ENCODE results near the gene MRAP. TPM values are rescaled to one million over a fixed set of nuclear protein-coding genes. Genes with fewer than 3 reads are reported as not detected.

Gene MRAP
- total and polyA plus RNA-seq, 2 donors (not counting 1 experiment from before 2014, with no cell fraction given): 0.17 TPM; not detected in 1

- no peak overlapping the region for H3K9ac ChIP-seq (ENCODE audit: insufficient read depth, low read length)
- TF ChIP-seq CTCF (conservative IDR thresholded peaks at IDR 0.05 in 1 of 2, IDR thresholded peaks at IDR 0.05 in 1 of 2; ENCODE audit: low read depth in 1 of 2, low read length in 2 of 2): no peak
- no peak for TF ChIP-seq EZH2 (IDR thresholded peaks at IDR 0.05; ENCODE audit: low read length, missing control alignments)
- H3K27me3 ChIP-seq (ENCODE audit: control insufficient read depth, insufficient read depth, low read length): no peaks in the 10 kb centered on the region
- DNase-seq (ENCODE audit: low read depth in 2 of 2): no peak
- no peaks in the 10 kb centered on the region for H3K4me1 ChIP-seq (ENCODE audit: control insufficient read depth, extremely low read depth, insufficient read depth, low read length)
- H3K4me3 ChIP-seq (replicated peaks in 1 of 4; ENCODE audit: control extremely low read depth in 1 of 4, insufficient read depth in 1 of 4, low read depth in 3 of 4, low read length in 4 of 4): no peak overlapping the region
- no peaks in the 10 kb centered on the region for H3K79me2 ChIP-seq (ENCODE audit: control insufficient read depth, insufficient read depth, low read length)
- H3K9me3 ChIP-seq (ENCODE audit: control insufficient read depth, insufficient read depth, low read depth, low read length): no peaks in the 10 kb centered on the region
- no peak overlapping the region for H3K4me2 ChIP-seq (ENCODE audit: extremely low read depth, insufficient read depth, low read length)
- H3K36me3 ChIP-seq (ENCODE audit: control insufficient read depth, insufficient read depth, low read length): peaks cover 12% of the 10 kb centered on the region
- no peak overlapping the region for H2AFZ ChIP-seq (ENCODE audit: low read length)
- H3K27ac ChIP-seq (ENCODE audit: insufficient read depth, low read length): no peak overlapping the region
- no peaks in the 10 kb centered on the region for H4K20me1 ChIP-seq (ENCODE audit: control insufficient read depth, extremely low read depth, insufficient read depth, low read length)
These were observed 13.7 kb downstream of the MRAP start for GRCh38 chr21:32312326-32312725.

GRCh38 chr21:32312976-32313375, 14.3 kb downstream of the MRAP start:
- Histone ChIP-seq H3K9me3 (ENCODE audit: control insufficient read depth, insufficient read depth, low read depth, low read length) (no peaks in the 10 kb centered on the region), H3K79me2 (ENCODE audit: control insufficient read depth, insufficient read depth, low read length) (no peaks in the 10 kb centered on the region), H3K4me3 (replicated peaks in 1 of 4; ENCODE audit: control extremely low read depth in 1 of 4, insufficient read depth in 1 of 4, low read depth in 3 of 4, low read length in 4 of 4) (no peak overlapping the region), H3K27me3 (ENCODE audit: control insufficient read depth, insufficient read depth, low read length) (no peaks in the 10 kb centered on the region), H3K4me2 (ENCODE audit: extremely low read depth, insufficient read depth, low read length) (no peak overlapping the region), H3K4me1 (ENCODE audit: control insufficient read depth, extremely low read depth, insufficient read depth, low read length) (no peaks in the 10 kb centered on the region), H3K27ac (ENCODE audit: insufficient read depth, low read length) (no peak overlapping the region), H4K20me1 (ENCODE audit: control insufficient read depth, extremely low read depth, insufficient read depth, low read length) (no peaks in the 10 kb centered on the region), H2AFZ (ENCODE audit: low read length) (no peak overlapping the region), H3K36me3 (ENCODE audit: control insufficient read depth, insufficient read depth, low read length) (peaks cover 15% of the 10 kb centered on the region), H3K9ac (ENCODE audit: insufficient read depth, low read length) (no peak overlapping the region)
- TF ChIP-seq CTCF (conservative IDR thresholded peaks at IDR 0.05 in 1 of 2, IDR thresholded peaks at IDR 0.05 in 1 of 2; ENCODE audit: low read depth in 1 of 2, low read length in 2 of 2) (no peak), EZH2 (IDR thresholded peaks at IDR 0.05; ENCODE audit: low read length, missing control alignments) (no peak)
- no peak for DNase-seq (ENCODE audit: low read depth in 2 of 2)

- peaks cover 16% of the 10 kb centered on the region for H3K36me3 ChIP-seq (ENCODE audit: control insufficient read depth, insufficient read depth, low read length)
- H3K4me2 ChIP-seq (ENCODE audit: extremely low read depth, insufficient read depth, low read length): no peak overlapping the region
- H3K9me3 ChIP-seq (ENCODE audit: control insufficient read depth, insufficient read depth, low read depth, low read length): no peaks in the 10 kb centered on the region
- H3K4me1 ChIP-seq (ENCODE audit: control insufficient read depth, extremely low read depth, insufficient read depth, low read length): no peaks in the 10 kb centered on the region
- H3K27ac ChIP-seq (ENCODE audit: insufficient read depth, low read length): no peak overlapping the region
- no peak overlapping the region for H2AFZ ChIP-seq (ENCODE audit: low read length)
- no peak for DNase-seq (ENCODE audit: low read depth in 2 of 2)
- H3K9ac ChIP-seq (ENCODE audit: insufficient read depth, low read length): no peak overlapping the region
- no peak for TF ChIP-seq EZH2 (IDR thresholded peaks at IDR 0.05; ENCODE audit: low read length, missing control alignments)
- TF ChIP-seq CTCF (conservative IDR thresholded peaks at IDR 0.05 in 1 of 2, IDR thresholded peaks at IDR 0.05 in 1 of 2; ENCODE audit: low read depth in 1 of 2, low read length in 2 of 2): no peak
- no peaks in the 10 kb centered on the region for H4K20me1 ChIP-seq (ENCODE audit: control insufficient read depth, extremely low read depth, insufficient read depth, low read length)
- H3K4me3 ChIP-seq (replicated peaks in 1 of 4; ENCODE audit: control extremely low read depth in 1 of 4, insufficient read depth in 1 of 4, low read depth in 3 of 4, low read length in 4 of 4): no peak overlapping the region
- H3K27me3 ChIP-seq (ENCODE audit: control insufficient read depth, insufficient read depth, low read length): no peaks in the 10 kb centered on the region
- H3K79me2 ChIP-seq (ENCODE audit: control insufficient read depth, insufficient read depth, low read length): no peaks in the 10 kb centered on the region
These were observed 16.2 kb downstream of the MRAP start for GRCh38 chr21:32314806-32315205.

Measured in fibroblast of lung (primary cell).